Activated T-cell treated with anti-CD3 and anti-CD28 coated beads for 48 hours (primary cell): Measurements from ENCODE around the gene PCDHB5.
"Not testable (repeated sequence)": the region's sequence is repeated elsewhere in the genome, so short reads cannot be mapped to it uniquely, and the experiment has no call there.

ENCODE experiments used
- DNase-seq: peaks from one replicate; pipeline ENCODE4 v3.0.0-alpha.2; 2020; ENCODE audit warnings: low read depth

PCDHB5 gene

GRCh38 chr5:141135030-141135717, at the start of gene PCDHB5:
Gene PCDHB5 (plus strand): TSS chr5:141135206. CDS start chr5:141135435, 229 bp downstream.
- no peak for DNase-seq

- no peak for DNase-seq
These were observed 40.3 kb upstream of the PCDHB5 start, which contains the start of gene PCDHB2 for GRCh38 chr5:141094481-141095262. Gene PCDHB2 (plus strand): TSS chr5:141094615. CDS start chr5:141094791, 176 bp downstream.

GRCh38 chr5:141095263-141095641, 39.8 kb upstream of the PCDHB5 start:
- DNase-seq, result no peak

DNA sequence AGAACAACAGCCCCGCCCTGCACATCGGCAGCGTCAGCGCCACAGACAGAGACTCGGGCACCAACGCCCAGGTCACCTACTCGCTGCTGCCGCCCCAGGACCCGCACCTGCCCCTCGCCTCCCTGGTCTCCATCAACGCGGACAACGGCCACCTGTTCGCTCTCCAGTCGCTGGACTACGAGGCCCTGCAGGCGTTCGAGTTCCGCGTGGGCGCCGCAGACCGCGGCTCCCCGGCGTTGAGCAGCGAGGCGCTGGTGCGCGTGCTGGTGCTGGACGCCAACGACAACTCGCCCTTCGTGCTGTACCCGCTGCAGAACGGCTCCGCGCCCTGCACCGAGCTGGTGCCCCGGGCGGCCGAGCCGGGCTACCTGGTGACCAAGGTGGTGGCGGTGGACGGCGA, 38.8 kb upstream of the PCDHB5 start:
- DNase-seq, result not testable (repeated sequence)

GRCh38 chr5:141096586-141096985, 38.4 kb upstream of the PCDHB5 start:
- not testable (repeated sequence) for DNase-seq

- DNase-seq, result peak; percentile 35
These were observed 34.7 kb upstream of the PCDHB5 start, which contains the start of gene PCDHB3 for GRCh38 chr5:141100243-141100805. Gene PCDHB3 (plus strand): TSS chr5:141100473. CDS start chr5:141100650, 177 bp downstream.

DNA sequence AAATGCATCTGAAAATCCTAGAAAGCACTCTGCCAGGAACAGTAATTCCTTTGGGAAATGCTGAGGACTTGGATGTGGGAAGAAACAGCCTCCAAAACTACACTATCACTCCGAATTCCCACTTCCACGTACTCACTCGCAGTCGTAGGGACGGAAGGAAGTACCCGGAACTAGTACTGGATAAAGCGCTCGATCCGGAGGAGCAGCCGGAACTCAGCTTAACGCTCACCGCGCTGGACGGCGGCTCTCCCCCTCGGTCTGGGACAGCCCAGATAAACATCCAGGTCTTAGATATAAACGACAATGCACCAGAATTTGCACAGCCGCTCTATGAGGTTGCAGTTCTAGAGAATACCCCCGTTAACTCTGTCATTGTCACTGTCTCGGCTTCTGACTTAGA, 33.9 kb upstream of the PCDHB5 start:
- no peak for DNase-seq

- DNase-seq, result not testable (repeated sequence)
These were observed 32.9 kb upstream of the PCDHB5 start for GRCh38 chr5:141102070-141102469.

DNA sequence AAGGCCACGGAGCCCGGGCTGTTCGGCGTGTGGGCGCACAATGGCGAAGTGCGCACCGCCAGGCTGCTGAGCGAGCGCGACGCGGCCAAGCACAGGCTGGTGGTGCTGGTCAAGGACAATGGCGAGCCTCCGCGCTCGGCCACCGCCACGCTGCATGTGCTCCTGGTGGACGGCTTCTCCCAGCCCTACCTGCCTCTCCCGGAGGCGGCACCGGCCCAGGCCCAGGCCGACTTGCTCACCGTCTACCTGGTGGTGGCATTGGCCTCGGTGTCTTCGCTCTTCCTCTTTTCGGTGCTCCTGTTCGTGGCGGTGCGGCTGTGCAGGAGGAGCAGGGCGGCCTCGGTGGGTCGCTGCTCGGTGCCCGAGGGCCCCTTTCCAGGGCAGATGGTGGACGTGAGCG, 32.5 kb upstream of the PCDHB5 start:
- DNase-seq, result not testable (repeated sequence)

- no peak for DNase-seq
These were observed 29.7 kb upstream of the PCDHB5 start for GRCh38 chr5:141105350-141105749.

- no peak for DNase-seq
These were observed 15.8 kb upstream of the PCDHB5 start for GRCh38 chr5:141119250-141119649.

DNA sequence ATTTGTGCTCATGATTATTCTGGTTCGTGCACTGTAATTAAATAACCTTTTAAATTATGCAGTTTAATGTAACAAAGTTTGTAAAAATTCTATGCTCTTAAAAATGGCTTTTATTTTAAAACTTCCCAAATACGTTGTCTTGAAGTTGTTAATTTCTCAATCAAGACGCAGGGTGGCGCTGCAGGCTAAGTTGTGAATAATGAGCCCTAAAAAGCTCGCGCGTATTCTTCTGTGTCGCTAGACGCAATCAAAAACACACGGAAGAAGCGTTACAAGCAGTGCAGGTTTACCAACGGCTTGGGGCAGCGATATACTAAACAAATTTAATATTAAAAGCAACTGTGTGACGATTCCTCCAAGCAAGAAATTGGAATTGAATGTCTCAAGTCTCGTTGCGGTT, 13.4 kb upstream of the PCDHB5 start, which contains the start of gene PCDHB4:
PCDHB4 (plus strand) TSS at position 256 of the 400 bp plus-strand sequence. CDS start 181 bp downstream, outside the sequence.
- DNase-seq, result no peak

- DNase-seq, result no peak
These were observed 13.0 kb upstream of the PCDHB5 start for GRCh38 chr5:141121985-141122384.

- not testable (repeated sequence) for DNase-seq
These were observed 11.4 kb upstream of the PCDHB5 start for GRCh38 chr5:141123396-141124135.

- DNase-seq, result no peak
These were observed 7.7 kb upstream of the PCDHB5 start for GRCh38 chr5:141127305-141127704.

GRCh38 chr5:141135718-141136266, 786 bp downstream of the PCDHB5 start:
- no peak for DNase-seq

- not testable (repeated sequence) for DNase-seq
These were observed 2.3 kb downstream of the PCDHB5 start for GRCh38 chr5:141137346-141137745.

- no peak for DNase-seq
These were observed 14.8 kb downstream of the PCDHB5 start, which contains the start of gene PCDHB6 for GRCh38 chr5:141149812-141150211. Gene PCDHB6 (plus strand): TSS chr5:141150057. CDS start chr5:141150258, 201 bp downstream.

GRCh38 chr5:141150224-141150992, 15.4 kb downstream of the PCDHB5 start:
- no peak for DNase-seq

DNA sequence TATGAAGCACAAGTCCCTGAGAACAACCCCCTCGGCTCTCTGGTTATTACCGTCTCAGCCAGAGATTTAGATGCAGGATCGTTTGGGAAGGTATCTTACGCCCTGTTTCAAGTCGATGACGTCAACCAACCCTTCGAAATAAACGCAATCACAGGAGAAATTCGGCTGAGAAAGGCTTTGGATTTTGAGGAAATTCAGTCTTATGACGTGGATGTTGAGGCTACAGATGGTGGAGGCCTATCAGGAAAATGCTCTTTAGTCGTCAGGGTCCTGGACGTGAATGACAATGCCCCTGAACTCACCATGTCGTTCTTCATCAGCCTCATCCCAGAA, 16.0 kb downstream of the PCDHB5 start:
- no peak for DNase-seq

DNA sequence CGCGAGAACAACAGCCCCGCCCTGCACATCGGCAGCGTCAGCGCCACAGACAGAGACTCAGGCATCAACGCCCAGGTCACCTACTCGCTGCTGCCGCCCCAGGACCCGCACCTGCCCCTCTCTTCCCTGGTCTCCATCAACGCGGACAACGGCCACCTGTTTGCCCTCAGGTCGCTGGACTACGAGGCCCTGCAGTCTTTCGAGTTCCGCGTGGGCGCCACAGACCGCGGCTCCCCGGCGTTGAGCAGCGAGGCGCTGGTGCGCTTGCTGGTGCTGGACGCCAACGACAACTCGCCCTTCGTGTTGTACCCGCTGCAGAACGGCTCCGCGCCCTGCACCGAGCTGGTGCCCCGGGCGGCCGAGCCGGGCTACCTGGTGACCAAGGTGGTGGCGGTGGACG, 16.6 kb downstream of the PCDHB5 start:
- not testable (repeated sequence) for DNase-seq
